WTC11 (cell line): ENCODE data around the gene CBLN2. TPM values are rescaled to one million over a fixed set of nuclear protein-coding genes. Genes with fewer than 3 reads are reported as not detected.

Source experiments
- ATAC-seq: fragments of 200-7000 bp; cut with Tn5 transposase; 2 replicates; pipeline ENCODE4 v1.10.0; 2021; ENCODE audit warnings: mild to moderate bottlenecking, moderate library complexity
- CTCF ChIA-PET: fragments of 300-600 bp; sonication (Branson Sonifier 250); formaldehyde crosslinking; loops from one replicate; lab custom pipeline; 2021; ENCODE audit warnings: antibody characterized with exemption; lab: Charles Lee
- POLR2A ChIA-PET: fragments of 350-600 bp; sonication (Branson Sonifier 250); formaldehyde crosslinking; loops from one replicate; lab custom pipeline; 2021; ENCODE audit warnings: antibody characterized with exemption; lab: Charles Lee
- DNase-seq: peaks from one replicate; pipeline ENCODE4 v3.0.0; 2021; ENCODE audit warnings: low spot score
- H3K27ac Mint-ChIP-seq: 2 replicates; pipeline ENCODE4 v1.8.0; 2021; ENCODE audit warnings: mixed read lengths
- H3K27me3 Mint-ChIP-seq: 2 replicates; pipeline ENCODE4 v1.8.0; 2021; ENCODE audit warnings: low read depth, mild to moderate bottlenecking, moderate library complexity, mixed read lengths
- H3K36me3 Mint-ChIP-seq: 2 replicates; pipeline ENCODE4 v1.8.0; 2021; ENCODE audit warnings: mixed read lengths
- H3K4me1 Mint-ChIP-seq: 2 replicates; pipeline ENCODE4 v1.8.0; 2022; ENCODE audit warnings: mixed read lengths
- H3K4me3 Mint-ChIP-seq: 2 replicates; pipeline ENCODE4 v1.8.0; 2021; ENCODE audit warnings: mild to moderate bottlenecking, moderate library complexity, mixed read lengths
- H3K9me3 Mint-ChIP-seq: 2 replicates; pipeline ENCODE4 v1.8.0; 2021; ENCODE audit warnings: mixed read lengths
- FOXP1 ChIP-seq: sonication (generic); formaldehyde crosslinking; IDR thresholded peaks from 2 replicates; pipeline ENCODE4 v1.8.0; 2022; ENCODE audit warnings: missing genetic modification reagents, mild to moderate bottlenecking, moderate library complexity, borderline replicate concordance
- KAT7 ChIP-seq: sonication (generic); formaldehyde crosslinking; IDR thresholded peaks from 2 replicates; pipeline ENCODE4 v1.8.1; 2023; ENCODE audit warnings: missing genetic modification reagents, mild to moderate bottlenecking, borderline replicate concordance
- NR1H2 ChIP-seq: sonication (generic); formaldehyde crosslinking; IDR thresholded peaks from 2 replicates; pipeline ENCODE4 v1.9.0; 2021; ENCODE audit warnings: mild to moderate bottlenecking, moderate library complexity, missing genetic modification reagents
- NR2C2 ChIP-seq: sonication (generic); formaldehyde crosslinking; IDR thresholded peaks from 2 replicates; pipeline ENCODE4 v1.8.0; 2022; ENCODE audit warnings: mild to moderate bottlenecking, missing genetic modification reagents
- SMAD3 ChIP-seq: sonication (generic); formaldehyde crosslinking; IDR thresholded peaks from 2 replicates; pipeline ENCODE4 v1.8.0; 2022; ENCODE audit warnings: missing genetic modification reagents, mild to moderate bottlenecking, borderline replicate concordance
- TCF7 ChIP-seq: sonication (generic); formaldehyde crosslinking; IDR thresholded peaks from 2 replicates; pipeline ENCODE4 v1.8.0; 2022; ENCODE audit warnings: mild to moderate bottlenecking, low read depth, missing genetic modification reagents, moderate library complexity
- TP53 ChIP-seq: sonication (generic); formaldehyde crosslinking; IDR thresholded peaks from 2 replicates; pipeline ENCODE4 v1.8.1; 2023; ENCODE audit warnings: mild to moderate bottlenecking, missing genetic modification reagents
- ZNF138 ChIP-seq: sonication (generic); formaldehyde crosslinking; conservative IDR thresholded peaks from 2 replicates; pipeline ENCODE4 v1.8.1; 2022; ENCODE audit warnings: mild to moderate bottlenecking, moderate library complexity, missing genetic modification reagents
- ZNF219 ChIP-seq: sonication (generic); formaldehyde crosslinking; IDR thresholded peaks from 2 replicates; pipeline ENCODE4 v1.8.0; 2023; ENCODE audit warnings: missing genetic modification reagents, mild to moderate bottlenecking, borderline replicate concordance
- ZNF232 ChIP-seq: sonication (generic); formaldehyde crosslinking; IDR thresholded peaks from 2 replicates; pipeline ENCODE4 v1.8.0; 2022; ENCODE audit warnings: mild to moderate bottlenecking, missing genetic modification reagents
- total RNA-seq: library from RNA; stranded (reverse); gene quantifications from 3 replicates; pipeline ENCODE4 v1.2.3, GENCODE V29; 2021
- TF ChIP-seq, protein P1 (sequence below): sonication (generic); formaldehyde crosslinking; IDR thresholded peaks from 2 replicates; pipeline ENCODE4 v1.8.1; 2023; ENCODE audit warnings: mild to moderate bottlenecking, missing genetic modification reagents
- TF ChIP-seq, protein P2 (sequence below): sonication (generic); formaldehyde crosslinking; IDR thresholded peaks from 2 replicates; pipeline ENCODE4 v1.8.1; 2023; ENCODE audit warnings: mild to moderate bottlenecking, moderate library complexity, missing genetic modification reagents
- TF ChIP-seq, protein P3 (sequence below): sonication (generic); formaldehyde crosslinking; IDR thresholded peaks from 2 replicates; pipeline ENCODE4 v1.8.0; 2022; ENCODE audit warnings: missing genetic modification reagents
- TF ChIP-seq, protein P4 (sequence below): sonication (generic); formaldehyde crosslinking; IDR thresholded peaks from 2 replicates; pipeline ENCODE4 v1.8.0; 2022; ENCODE audit warnings: mild to moderate bottlenecking, missing genetic modification reagents
- TF ChIP-seq, protein P5 (sequence below): sonication (generic); formaldehyde crosslinking; IDR thresholded peaks from 2 replicates; pipeline ENCODE4 v1.8.0; 2023; ENCODE audit warnings: missing genetic modification reagents, mild to moderate bottlenecking, borderline replicate concordance
- TF ChIP-seq, protein P6 (sequence below): fragments of 250-450 bp; sonication (Bioruptor Pico); conservative IDR thresholded peaks from 2 replicates; pipeline ENCODE4 v1.9.0; 2021; ENCODE audit warnings: mild to moderate bottlenecking
- TF ChIP-seq, protein P7 (sequence below): sonication (generic); formaldehyde crosslinking; IDR thresholded peaks from 2 replicates; pipeline ENCODE4 v1.8.1; 2022; ENCODE audit warnings: low read depth, missing genetic modification reagents, borderline replicate concordance

CBLN2 gene
- total RNA-seq, 1 experiment from 2014 or later = not detected

DNA sequence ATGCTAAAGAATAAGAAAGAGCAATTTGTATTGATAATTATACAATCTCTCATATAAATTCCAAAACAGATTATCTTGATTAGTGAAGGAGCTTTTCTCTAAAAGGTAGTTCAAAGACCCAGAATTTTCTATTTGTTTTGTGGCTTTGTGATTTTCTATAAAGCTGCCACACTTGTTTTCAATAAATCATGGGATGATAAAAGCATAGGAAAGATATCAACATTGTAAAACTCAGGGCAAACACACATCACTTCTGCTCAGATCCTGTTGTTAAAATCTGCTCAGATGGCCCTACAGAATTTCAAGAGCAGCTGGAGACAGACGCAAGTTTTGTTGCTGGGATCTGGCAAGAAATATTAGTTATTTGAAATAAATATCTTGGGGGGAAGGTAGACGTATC is 28.8 kb upstream of the CBLN2 start:
- H3K4me3 Mint-ChIP-seq = no peak overlapping the region
- ChIA-PET POLR2A (no interaction called here), CTCF (no interaction called here)
- ATAC-seq = no peak
- DNase-seq = no peak
- H3K36me3 Mint-ChIP-seq = peaks cover 23% of the 10 kb centered on the region
- H3K9me3 Mint-ChIP-seq = peaks cover 58% of the 10 kb centered on the region
- no peak for TF ChIP-seq ZNF219
- H3K27ac Mint-ChIP-seq = no peak overlapping the region
- no peaks in the 10 kb centered on the region for H3K4me1 Mint-ChIP-seq
- no peaks in the 10 kb centered on the region for H3K27me3 Mint-ChIP-seq

DNA sequence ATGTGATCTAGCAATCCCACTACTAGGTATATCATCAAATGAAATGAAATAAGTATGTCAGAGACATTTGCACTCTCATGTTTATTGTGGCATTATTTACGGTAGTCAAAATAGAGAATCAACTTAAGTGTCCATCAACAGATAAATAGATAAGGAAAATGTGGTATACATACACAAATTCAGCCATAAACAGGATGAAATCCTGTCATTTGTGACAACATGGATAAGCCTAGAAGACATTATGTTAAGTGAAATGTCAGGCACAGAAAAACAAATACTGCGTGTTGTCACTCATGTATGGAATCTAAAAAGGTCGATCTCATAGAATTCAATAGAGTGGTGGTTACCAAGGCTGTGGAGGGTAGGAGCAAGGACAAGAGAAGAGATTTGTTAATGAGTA is 22.1 kb upstream of the CBLN2 start:
- peaks cover 40% of the 10 kb centered on the region for H3K36me3 Mint-ChIP-seq
- H3K27me3 Mint-ChIP-seq = peaks cover 6% of the 10 kb centered on the region
- H3K9me3 Mint-ChIP-seq = peaks cover 77% of the 10 kb centered on the region
- ChIA-PET POLR2A (no interaction called here), CTCF (no interaction called here)
- TF ChIP-seq, protein P1, sequence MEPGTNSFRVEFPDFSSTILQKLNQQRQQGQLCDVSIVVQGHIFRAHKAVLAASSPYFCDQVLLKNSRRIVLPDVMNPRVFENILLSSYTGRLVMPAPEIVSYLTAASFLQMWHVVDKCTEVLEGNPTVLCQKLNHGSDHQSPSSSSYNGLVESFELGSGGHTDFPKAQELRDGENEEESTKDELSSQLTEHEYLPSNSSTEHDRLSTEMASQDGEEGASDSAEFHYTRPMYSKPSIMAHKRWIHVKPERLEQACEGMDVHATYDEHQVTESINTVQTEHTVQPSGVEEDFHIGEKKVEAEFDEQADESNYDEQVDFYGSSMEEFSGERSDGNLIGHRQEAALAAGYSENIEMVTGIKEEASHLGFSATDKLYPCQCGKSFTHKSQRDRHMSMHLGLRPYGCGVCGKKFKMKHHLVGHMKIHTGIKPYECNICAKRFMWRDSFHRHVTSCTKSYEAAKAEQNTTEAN (CRISPR knock-in tag) = no peak
- TF ChIP-seq, protein P2, sequence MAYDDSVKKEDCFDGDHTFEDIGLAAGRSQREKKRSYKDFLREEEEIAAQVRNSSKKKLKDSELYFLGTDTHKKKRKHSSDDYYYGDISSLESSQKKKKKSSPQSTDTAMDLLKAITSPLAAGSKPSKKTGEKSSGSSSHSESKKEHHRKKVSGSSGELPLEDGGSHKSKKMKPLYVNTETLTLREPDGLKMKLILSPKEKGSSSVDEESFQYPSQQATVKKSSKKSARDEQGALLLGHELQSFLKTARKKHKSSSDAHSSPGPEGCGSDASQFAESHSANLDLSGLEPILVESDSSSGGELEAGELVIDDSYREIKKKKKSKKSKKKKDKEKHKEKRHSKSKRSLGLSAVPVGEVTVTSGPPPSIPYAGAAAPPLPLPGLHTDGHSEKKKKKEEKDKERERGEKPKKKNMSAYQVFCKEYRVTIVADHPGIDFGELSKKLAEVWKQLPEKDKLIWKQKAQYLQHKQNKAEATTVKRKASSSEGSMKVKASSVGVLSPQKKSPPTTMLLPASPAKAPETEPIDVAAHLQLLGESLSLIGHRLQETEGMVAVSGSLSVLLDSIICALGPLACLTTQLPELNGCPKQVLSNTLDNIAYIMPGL (CRISPR knock-in tag) = no peak
- TF ChIP-seq TP53 (CRISPR knock-in tag) (no peak), ZNF232 (CRISPR knock-in tag) (no peak), KAT7 (CRISPR knock-in tag) (no peak), NR2C2 (CRISPR knock-in tag) (no peak), NR1H2 (CRISPR knock-in tag) (no peak), SMAD3 (CRISPR knock-in tag) (no peak), TCF7 (CRISPR knock-in tag) (no peak), ZNF138 (no peak), ZNF219 (no peak), FOXP1 (CRISPR knock-in tag) (no peak)
- TF ChIP-seq, protein P3, sequence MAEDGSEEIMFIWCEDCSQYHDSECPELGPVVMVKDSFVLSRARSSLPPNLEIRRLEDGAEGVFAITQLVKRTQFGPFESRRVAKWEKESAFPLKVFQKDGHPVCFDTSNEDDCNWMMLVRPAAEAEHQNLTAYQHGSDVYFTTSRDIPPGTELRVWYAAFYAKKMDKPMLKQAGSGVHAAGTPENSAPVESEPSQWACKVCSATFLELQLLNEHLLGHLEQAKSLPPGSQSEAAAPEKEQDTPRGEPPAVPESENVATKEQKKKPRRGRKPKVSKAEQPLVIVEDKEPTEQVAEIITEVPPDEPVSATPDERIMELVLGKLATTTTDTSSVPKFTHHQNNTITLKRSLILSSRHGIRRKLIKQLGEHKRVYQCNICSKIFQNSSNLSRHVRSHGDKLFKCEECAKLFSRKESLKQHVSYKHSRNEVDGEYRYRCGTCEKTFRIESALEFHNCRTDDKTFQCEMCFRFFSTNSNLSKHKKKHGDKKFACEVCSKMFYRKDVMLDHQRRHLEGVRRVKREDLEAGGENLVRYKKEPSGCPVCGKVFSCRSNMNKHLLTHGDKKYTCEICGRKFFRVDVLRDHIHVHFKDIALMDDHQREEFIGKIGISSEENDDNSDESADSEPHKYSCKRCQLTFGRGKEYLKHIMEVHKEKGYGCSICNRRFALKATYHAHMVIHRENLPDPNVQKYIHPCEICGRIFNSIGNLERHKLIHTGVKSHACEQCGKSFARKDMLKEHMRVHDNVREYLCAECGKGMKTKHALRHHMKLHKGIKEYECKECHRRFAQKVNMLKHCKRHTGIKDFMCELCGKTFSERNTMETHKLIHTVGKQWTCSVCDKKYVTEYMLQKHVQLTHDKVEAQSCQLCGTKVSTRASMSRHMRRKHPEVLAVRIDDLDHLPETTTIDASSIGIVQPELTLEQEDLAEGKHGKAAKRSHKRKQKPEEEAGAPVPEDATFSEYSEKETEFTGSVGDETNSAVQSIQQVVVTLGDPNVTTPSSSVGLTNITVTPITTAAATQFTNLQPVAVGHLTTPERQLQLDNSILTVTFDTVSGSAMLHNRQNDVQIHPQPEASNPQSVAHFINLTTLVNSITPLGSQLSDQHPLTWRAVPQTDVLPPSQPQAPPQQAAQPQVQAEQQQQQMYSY = no peak
- TF ChIP-seq, protein P4, sequence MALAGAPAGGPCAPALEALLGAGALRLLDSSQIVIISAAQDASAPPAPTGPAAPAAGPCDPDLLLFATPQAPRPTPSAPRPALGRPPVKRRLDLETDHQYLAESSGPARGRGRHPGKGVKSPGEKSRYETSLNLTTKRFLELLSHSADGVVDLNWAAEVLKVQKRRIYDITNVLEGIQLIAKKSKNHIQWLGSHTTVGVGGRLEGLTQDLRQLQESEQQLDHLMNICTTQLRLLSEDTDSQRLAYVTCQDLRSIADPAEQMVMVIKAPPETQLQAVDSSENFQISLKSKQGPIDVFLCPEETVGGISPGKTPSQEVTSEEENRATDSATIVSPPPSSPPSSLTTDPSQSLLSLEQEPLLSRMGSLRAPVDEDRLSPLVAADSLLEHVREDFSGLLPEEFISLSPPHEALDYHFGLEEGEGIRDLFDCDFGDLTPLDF = no peak
- TF ChIP-seq, protein P5, sequence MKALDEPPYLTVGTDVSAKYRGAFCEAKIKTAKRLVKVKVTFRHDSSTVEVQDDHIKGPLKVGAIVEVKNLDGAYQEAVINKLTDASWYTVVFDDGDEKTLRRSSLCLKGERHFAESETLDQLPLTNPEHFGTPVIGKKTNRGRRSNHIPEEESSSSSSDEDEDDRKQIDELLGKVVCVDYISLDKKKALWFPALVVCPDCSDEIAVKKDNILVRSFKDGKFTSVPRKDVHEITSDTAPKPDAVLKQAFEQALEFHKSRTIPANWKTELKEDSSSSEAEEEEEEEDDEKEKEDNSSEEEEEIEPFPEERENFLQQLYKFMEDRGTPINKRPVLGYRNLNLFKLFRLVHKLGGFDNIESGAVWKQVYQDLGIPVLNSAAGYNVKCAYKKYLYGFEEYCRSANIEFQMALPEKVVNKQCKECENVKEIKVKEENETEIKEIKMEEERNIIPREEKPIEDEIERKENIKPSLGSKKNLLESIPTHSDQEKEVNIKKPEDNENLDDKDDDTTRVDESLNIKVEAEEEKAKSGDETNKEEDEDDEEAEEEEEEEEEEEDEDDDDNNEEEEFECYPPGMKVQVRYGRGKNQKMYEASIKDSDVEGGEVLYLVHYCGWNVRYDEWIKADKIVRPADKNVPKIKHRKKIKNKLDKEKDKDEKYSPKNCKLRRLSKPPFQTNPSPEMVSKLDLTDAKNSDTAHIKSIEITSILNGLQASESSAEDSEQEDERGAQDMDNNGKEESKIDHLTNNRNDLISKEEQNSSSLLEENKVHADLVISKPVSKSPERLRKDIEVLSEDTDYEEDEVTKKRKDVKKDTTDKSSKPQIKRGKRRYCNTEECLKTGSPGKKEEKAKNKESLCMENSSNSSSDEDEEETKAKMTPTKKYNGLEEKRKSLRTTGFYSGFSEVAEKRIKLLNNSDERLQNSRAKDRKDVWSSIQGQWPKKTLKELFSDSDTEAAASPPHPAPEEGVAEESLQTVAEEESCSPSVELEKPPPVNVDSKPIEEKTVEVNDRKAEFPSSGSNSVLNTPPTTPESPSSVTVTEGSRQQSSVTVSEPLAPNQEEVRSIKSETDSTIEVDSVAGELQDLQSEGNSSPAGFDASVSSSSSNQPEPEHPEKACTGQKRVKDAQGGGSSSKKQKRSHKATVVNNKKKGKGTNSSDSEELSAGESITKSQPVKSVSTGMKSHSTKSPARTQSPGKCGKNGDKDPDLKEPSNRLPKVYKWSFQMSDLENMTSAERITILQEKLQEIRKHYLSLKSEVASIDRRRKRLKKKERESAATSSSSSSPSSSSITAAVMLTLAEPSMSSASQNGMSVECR = no peak
- TF ChIP-seq, protein P6, sequence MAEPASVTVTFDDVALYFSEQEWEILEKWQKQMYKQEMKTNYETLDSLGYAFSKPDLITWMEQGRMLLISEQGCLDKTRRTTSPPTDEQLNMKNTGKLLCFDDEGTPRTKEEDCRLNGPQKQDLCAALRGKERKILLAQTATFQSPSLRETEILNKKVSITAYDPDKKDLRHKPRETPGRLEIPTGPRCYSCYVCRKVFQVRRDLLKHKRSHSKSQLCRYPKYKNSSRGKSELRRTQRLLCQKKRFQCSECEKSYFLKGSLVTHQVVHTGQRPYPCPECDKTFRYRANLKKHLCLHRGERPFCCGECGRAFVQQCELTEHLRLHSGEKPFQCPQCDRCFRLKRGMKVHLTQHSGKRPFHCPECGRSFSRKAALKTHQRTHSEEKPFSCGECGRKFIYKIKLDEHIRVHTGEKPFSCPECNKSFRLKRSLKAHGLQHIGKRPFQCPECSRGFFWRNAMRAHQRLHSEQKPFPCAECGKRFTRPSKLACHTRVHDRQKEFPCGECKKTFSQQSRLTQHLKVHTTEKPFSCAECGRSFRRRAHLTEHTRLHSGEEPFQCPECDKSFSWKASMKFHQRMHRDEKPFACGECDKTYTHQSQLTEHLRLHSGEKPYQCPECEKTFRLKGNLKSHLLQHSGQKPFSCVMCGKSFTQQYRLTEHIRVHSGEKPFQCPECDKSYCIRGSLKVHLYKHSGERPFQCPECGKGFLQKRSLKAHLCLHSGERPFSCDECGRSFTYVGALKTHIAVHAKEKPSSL (CRISPR knock-in tag) = no peak
- TF ChIP-seq, protein P7, sequence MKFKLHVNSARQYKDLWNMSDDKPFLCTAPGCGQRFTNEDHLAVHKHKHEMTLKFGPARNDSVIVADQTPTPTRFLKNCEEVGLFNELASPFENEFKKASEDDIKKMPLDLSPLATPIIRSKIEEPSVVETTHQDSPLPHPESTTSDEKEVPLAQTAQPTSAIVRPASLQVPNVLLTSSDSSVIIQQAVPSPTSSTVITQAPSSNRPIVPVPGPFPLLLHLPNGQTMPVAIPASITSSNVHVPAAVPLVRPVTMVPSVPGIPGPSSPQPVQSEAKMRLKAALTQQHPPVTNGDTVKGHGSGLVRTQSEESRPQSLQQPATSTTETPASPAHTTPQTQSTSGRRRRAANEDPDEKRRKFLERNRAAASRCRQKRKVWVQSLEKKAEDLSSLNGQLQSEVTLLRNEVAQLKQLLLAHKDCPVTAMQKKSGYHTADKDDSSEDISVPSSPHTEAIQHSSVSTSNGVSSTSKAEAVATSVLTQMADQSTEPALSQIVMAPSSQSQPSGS (CRISPR knock-in tag) = no peak
- ATAC-seq (no peak), DNase-seq (no peak)
- no peak overlapping the region for H3K4me3 Mint-ChIP-seq
- H3K4me1 Mint-ChIP-seq = peaks cover 16% of the 10 kb centered on the region
- no peak overlapping the region for H3K27ac Mint-ChIP-seq
